ENCODE results near the gene ZNF579.

Gene ZNF579, protein sequence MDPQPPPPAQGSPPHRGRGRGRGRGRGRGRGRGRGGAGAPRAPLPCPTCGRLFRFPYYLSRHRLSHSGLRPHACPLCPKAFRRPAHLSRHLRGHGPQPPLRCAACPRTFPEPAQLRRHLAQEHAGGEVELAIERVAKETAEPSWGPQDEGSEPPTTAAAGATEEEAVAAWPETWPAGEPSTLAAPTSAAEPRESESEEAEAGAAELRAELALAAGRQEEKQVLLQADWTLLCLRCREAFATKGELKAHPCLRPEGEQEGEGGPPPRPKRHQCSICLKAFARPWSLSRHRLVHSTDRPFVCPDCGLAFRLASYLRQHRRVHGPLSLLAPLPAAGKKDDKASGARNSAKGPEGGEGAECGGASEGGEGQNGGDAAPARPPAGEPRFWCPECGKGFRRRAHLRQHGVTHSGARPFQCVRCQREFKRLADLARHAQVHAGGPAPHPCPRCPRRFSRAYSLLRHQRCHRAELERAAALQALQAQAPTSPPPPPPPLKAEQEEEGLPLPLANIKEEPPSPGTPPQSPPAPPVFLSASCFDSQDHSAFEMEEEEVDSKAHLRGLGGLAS

GRCh38 chr19:55580628-55581144 lies at the start of gene ZNF579:
Gene ZNF579 (minus strand): TSS chr19:55580848. CDS start chr19:55579639, 1,209 bp downstream.
- in situ Hi-C loops (cut with HindIII; ENCODE audit: low pct_unique_long_range_greater_than_20kb, low sequenced_read_pairs): no loop called here
- TF ChIP-seq JUND (IDR thresholded peaks at IDR 0.05; ENCODE audit: low read depth): no peak
- DNase-seq (ENCODE audit: low read depth in 1 of 2, low spot score in 1 of 2): peak; percentile 67 to 89

GRCh38 chr19:55626350-55626749 lies 45.7 kb upstream of the ZNF579 start:
- in situ Hi-C loops (cut with HindIII; ENCODE audit: low pct_unique_long_range_greater_than_20kb, low sequenced_read_pairs): no loop called here
- TF ChIP-seq JUND (IDR thresholded peaks at IDR 0.05; ENCODE audit: low read depth): no peak
- no peak for DNase-seq (ENCODE audit: low read depth in 1 of 2, low spot score in 1 of 2)

DNA sequence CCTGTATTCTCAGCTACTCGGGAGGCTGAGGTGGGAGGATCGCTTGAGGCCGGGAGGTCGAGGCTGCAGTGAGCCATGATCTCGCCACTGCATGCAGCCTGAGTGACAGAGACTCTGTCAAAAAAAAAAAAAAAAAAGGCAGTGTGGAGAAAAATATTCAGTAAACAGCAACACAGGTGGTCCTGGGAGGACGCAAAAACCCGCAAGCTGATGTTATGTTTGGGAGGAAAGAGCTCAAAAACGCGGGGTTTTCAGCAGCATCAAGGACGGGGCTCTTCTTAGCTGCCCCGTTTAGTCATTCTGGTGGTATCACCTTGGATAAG lies 44.3 kb upstream of the ZNF579 start:
- DNase-seq (ENCODE audit: low read depth in 1 of 2, low spot score in 1 of 2): no peak
- no peak for TF ChIP-seq JUND (IDR thresholded peaks at IDR 0.05; ENCODE audit: low read depth)
- in situ Hi-C loops (cut with HindIII; ENCODE audit: low pct_unique_long_range_greater_than_20kb, low sequenced_read_pairs): no loop called here

DNA sequence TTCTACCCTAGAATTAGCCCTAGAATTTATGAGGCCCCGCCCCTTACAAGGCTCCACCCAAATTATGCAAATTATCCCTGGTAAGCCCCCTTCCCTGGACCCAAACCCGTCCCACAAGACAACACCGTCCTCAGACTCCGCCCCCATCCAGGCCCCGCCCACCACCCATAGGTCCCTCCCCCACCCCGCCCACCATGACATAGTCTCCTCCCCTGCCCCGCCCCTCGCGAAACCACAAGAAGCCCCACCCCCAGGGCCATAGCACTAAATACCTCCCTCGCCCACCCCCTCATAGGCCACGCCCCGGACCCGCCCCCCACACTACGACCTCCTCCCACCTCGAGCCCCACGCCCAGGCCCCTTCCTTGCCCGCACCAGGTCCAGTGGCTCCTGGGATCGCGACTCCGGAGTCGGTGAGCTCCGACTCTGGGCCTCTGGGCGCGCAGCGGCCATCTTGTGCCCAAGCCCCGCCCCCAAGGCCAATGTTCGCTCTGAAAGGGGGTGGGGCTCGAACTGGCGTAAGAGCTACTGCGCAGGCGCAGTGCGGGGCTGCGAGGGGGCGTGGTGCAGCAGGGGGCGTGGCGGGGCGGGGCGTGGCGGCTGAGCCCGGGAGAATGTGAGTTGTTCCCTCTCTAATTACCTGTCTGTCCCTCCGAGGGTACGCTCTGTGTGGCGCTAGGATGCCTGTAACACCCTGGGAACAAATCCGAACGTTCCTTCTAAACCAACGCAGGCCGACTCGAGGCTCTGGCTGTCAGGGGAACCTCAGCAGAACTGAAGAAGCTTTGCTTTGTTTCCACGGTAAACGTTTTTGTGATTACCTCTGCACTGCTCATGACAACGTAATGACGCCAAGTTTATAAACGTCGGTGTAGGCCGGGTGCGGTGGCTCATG lies 43.7 kb upstream of the ZNF579 start, which contains the start of gene ZNF784:
ZNF784 (minus strand) TSS at position 458 of the 895 bp plus-strand sequence; CDS start at position 453, 5 bp downstream.
- peak; percentile 89 to 91 for DNase-seq (ENCODE audit: low read depth in 1 of 2, low spot score in 1 of 2)
- TF ChIP-seq JUND (IDR thresholded peaks at IDR 0.05; ENCODE audit: low read depth): no peak
- in situ Hi-C loops (cut with HindIII; ENCODE audit: low pct_unique_long_range_greater_than_20kb, low sequenced_read_pairs): no loop called here

DNA sequence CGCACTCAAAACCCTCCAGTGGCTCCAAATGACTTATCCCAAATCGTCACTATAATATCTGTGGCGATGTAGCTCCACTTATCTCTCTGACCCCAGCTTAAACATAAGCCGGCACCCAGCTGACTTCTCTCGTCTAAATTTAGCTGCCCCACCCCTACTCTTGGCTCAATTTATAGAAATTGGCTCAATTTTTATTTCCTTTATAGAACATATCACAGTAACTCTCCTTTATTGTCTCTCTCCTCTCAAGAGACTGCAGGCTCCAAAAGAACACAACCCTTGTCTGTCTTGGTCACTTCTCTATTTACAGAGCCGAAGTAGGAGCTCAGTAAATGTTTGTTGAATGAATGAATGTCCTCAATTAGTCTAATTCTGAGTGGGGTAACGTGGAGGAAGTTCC lies 42.9 kb upstream of the ZNF579 start:
- DNase-seq (ENCODE audit: low read depth in 1 of 2, low spot score in 1 of 2): no peak
- no peak for TF ChIP-seq JUND (IDR thresholded peaks at IDR 0.05; ENCODE audit: low read depth)
- in situ Hi-C loops (cut with HindIII; ENCODE audit: low pct_unique_long_range_greater_than_20kb, low sequenced_read_pairs): no loop called here

DNA sequence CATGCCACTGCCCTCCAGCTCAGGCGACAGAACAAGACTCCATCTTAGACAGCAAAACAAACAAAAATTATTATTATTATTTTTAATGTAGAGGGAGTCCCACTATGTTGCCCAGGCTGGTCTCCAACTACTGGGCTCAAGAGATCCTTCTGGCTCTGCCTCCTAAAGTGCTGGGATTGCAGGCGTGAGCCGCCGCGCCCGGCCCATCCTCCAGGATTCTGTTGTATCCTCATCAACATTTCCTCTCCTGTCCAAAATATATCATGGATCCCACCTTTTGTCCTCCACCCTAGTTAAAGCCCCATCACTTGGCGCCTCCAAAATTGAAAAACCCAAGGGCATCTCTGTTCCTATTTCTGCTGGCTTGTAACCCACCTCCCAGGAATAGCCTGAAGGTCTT lies 42.5 kb upstream of the ZNF579 start:
- DNase-seq (ENCODE audit: low read depth in 1 of 2, low spot score in 1 of 2): no peak
- TF ChIP-seq JUND (IDR thresholded peaks at IDR 0.05; ENCODE audit: low read depth): no peak
- in situ Hi-C loops (cut with HindIII; ENCODE audit: low pct_unique_long_range_greater_than_20kb, low sequenced_read_pairs): no loop called here

DNA sequence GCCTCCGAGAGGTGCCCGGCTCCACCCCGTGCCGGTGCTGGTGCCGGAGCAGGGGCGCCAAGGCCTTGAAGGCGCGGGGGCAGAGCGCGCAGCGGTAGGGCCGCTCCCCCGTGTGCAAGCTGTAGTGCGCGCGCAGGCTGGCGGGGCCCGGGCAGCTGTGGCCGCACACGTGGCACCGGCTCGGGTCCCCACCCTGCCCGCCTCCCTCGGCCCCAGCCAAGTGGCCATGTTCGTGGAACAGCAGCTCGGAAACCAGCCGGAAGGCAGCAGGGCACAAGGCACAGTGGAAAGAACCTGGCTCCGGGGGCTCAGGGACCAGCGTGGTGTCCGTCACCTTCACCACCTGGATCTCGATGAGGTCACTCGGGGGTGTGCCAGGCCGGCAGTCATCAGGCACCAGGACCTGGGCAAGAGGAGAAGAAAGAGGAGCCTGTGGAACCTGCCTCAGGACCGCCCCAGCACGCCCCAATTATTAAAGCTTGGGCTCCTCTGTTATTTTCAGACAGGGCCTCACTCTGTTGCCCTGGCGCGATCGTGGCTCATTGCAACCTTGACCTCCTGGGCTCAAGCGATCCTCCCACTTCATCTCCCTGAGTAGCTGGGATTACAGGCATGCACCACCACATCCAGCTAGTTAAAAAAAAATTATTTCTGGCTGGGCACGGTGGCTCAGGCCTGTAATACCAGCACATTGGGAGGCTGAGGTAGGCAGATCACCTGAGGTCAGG lies 41.8 kb upstream of the ZNF579 start:
- in situ Hi-C loops (cut with HindIII; ENCODE audit: low pct_unique_long_range_greater_than_20kb, low sequenced_read_pairs): no loop called here
- TF ChIP-seq JUND (IDR thresholded peaks at IDR 0.05; ENCODE audit: low read depth): no peak
- DNase-seq (ENCODE audit: low read depth in 1 of 2, low spot score in 1 of 2): no peak

- TF ChIP-seq JUND (IDR thresholded peaks at IDR 0.05; ENCODE audit: low read depth): no peak
- in situ Hi-C loops (cut with HindIII; ENCODE audit: low pct_unique_long_range_greater_than_20kb, low sequenced_read_pairs): no loop called here
- DNase-seq (ENCODE audit: low read depth in 1 of 2, low spot score in 1 of 2): no peak
Measured at GRCh38 chr19:55621673-55622231, 41.1 kb upstream of the ZNF579 start.

DNA sequence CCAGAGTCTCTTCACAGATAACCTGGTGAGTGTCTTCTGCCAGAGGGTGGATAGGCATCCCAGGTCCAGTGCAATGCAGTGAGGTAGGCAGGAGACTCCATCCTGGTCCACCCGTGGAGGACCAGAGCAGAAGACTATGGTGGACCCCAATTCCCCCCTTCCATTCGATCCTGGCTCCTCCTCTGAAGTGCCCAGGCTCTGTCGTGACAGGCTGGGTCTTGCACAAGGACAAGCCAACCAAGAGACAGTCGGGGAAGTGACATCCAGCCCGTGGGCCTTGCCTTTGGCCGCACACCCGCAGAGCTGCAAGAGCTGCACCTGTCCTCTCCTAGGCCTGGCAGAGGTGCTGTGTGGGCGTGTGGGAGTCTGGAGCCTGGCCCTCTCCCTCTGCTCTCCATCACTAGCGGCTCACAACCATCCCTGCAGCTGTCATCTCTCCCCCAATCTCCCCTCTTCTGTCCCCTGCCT lies 40.6 kb upstream of the ZNF579 start:
- in situ Hi-C loops (cut with HindIII; ENCODE audit: low pct_unique_long_range_greater_than_20kb, low sequenced_read_pairs): no loop called here
- no peak for DNase-seq (ENCODE audit: low read depth in 1 of 2, low spot score in 1 of 2)
- TF ChIP-seq JUND (IDR thresholded peaks at IDR 0.05; ENCODE audit: low read depth): no peak

DNA sequence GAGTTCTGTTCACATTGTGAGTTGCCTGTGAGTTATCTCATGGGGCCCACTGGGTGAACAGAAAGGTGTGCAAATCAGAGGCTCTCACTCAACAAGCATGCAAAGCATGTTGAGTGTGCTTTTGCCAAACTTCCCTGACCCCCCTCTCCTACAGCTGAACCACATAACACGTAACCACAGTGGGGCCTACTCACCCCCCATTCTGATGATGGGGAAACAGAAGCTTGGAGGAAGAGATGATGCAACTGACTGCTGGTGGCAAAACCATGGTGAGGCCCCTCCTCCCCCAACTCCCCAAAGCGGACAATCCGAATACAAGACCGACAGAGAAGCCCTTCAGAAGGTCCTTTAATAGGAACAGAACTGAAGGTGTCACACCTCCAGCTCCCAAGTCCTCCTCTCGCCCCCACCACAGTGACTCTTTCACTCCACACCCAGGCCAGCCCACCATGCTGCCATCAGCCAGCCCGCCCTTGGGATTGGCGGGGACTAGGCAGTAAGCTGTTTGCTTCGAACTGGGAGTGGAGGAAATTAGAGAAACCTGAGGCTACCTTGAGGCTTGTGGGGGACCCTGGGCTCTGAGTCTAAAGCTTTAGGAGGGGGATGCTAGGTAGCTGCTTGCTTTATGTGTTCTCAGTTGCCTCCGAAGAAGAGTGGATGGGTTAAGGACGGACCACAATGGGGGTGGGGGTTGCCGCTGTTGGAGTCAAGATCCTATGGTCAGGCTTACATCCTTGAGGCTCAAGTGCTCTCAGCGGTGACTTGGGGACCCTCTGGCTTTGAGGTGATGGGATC lies 40.0 kb upstream of the ZNF579 start:
- TF ChIP-seq JUND (IDR thresholded peaks at IDR 0.05; ENCODE audit: low read depth): no peak
- DNase-seq (ENCODE audit: low read depth in 1 of 2, low spot score in 1 of 2): no peak
- in situ Hi-C loops (cut with HindIII; ENCODE audit: low pct_unique_long_range_greater_than_20kb, low sequenced_read_pairs): no loop called here

DNA sequence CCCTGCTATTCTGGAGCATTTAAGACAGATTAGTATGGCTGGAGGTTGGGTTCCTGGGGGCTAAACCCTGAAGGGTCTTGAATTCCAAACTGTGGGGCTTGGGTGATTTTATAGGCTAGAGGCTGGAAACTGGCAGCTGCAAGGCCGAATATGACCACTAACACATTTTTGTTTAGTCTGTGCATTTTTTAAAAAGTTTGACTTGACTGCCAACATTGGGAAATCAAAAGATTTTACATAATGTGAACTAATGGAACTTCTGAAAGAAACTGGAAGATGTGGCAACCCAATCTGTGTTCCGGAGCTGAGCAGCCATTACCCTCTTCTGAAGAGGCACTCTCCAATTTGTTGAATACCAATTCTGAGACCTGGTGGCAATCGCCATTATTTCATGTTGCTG lies 38.6 kb upstream of the ZNF579 start:
- in situ Hi-C loops (cut with HindIII; ENCODE audit: low pct_unique_long_range_greater_than_20kb, low sequenced_read_pairs): no loop called here
- no peak for DNase-seq (ENCODE audit: low read depth in 1 of 2, low spot score in 1 of 2)
- no peak for TF ChIP-seq JUND (IDR thresholded peaks at IDR 0.05; ENCODE audit: low read depth)
